IMR-90 (cell line): ENCODE measurements around the gene KITLG. TPM values are rescaled to one million over a fixed set of nuclear protein-coding genes. Genes with fewer than 3 reads are reported as not detected.

Experiments
- ATAC-seq: fragments of 200-7000 bp; cut with Tn5 transposase; 2 replicates; pipeline ENCODE4 v1.9.1; 2020; ENCODE audit warnings: low read depth, mild to moderate bottlenecking, moderate library complexity
- BruUV-seq: library from RNA; stranded (reverse); fragments of 400-500 nt; replicated peaks from 2 replicates; lab custom pipeline; 2021; lab: Mats Ljungman, UMichigan
- CTCF ChIA-PET: fragments of 300-600 bp; formaldehyde crosslinking; extraction: SDS; loops from one replicate; lab custom pipeline; 2021; ENCODE audit warnings: antibody characterized with exemption; lab: Yijun Ruan, JAX
- POLR2A ChIA-PET: fragments of 300-600 bp; sonication (Branson Sonifier 250); formaldehyde crosslinking; loops from one replicate; lab custom pipeline; 2022; ENCODE audit warnings: antibody characterized with exemption; ENCODE audit not compliant: unreplicated experiment; lab: Charles Lee
- DNase-seq: peaks from one replicate; pipeline ENCODE4 v3.0.0; 2013
- H2AFZ ChIP-seq: replicated peaks from 2 replicates; pipeline ENCODE3; 2013; ENCODE audit warnings: low read length, mild to moderate bottlenecking; ENCODE audit not compliant: poor library complexity
- H2AK5ac ChIP-seq: 2 replicates; pipeline ENCODE4 v1.6.1; 2013; ENCODE audit warnings: low read depth, low read length, inconsistent platforms
- H2AK9ac ChIP-seq: replicated peaks from 2 replicates; pipeline ENCODE3; 2013; ENCODE audit warnings: mild to moderate bottlenecking, low read depth, low read length, moderate library complexity; ENCODE audit not compliant: poor library complexity
- H2BK120ac ChIP-seq: 2 replicates; pipeline ENCODE4 v1.6.1; 2013; ENCODE audit warnings: low read depth, low read length, inconsistent platforms
- H2BK15ac ChIP-seq: 3 replicates; pipeline ENCODE4 v1.6.1; 2013; ENCODE audit warnings: low read depth, low read length, inconsistent platforms
- H2BK20ac ChIP-seq: 2 replicates; pipeline ENCODE4 v1.6.1; 2013; ENCODE audit warnings: low read depth, mild to moderate bottlenecking, inconsistent platforms, low read length, moderate library complexity
- H2BK5ac ChIP-seq: 2 replicates; pipeline ENCODE4 v1.6.1; 2013; ENCODE audit warnings: mild to moderate bottlenecking, low read depth, low read length, inconsistent platforms; ENCODE audit not compliant: poor library complexity, severe bottlenecking
- H3K14ac ChIP-seq: replicated peaks from 2 replicates; pipeline ENCODE4 v1.6.1; 2013; ENCODE audit warnings: low read depth, low read length, inconsistent platforms
- H3K18ac ChIP-seq: 2 replicates; pipeline ENCODE4 v1.6.1; 2013; ENCODE audit warnings: low read depth, low read length, control low read depth
- H3K23ac ChIP-seq: 2 replicates; pipeline ENCODE4 v1.6.1; 2013; ENCODE audit warnings: low read depth, low read length, inconsistent platforms
- H3K27ac ChIP-seq: 2 replicates; pipeline ENCODE4 v1.5.1; 2013; ENCODE audit warnings: mild to moderate bottlenecking, control low read depth, low read length; ENCODE audit not compliant: insufficient read depth
- H3K27me3 ChIP-seq: 2 replicates; pipeline ENCODE4 v1.6.1; 2013; ENCODE audit warnings: low read length; ENCODE audit not compliant: control insufficient read depth, insufficient read depth
- H3K36me3 ChIP-seq: 2 replicates; pipeline ENCODE4 v1.6.1; 2013; ENCODE audit warnings: low read length, mixed read lengths; ENCODE audit not compliant: control insufficient read depth, insufficient read depth
- H3K4ac ChIP-seq: 2 replicates; pipeline ENCODE4 v1.6.1; 2013; ENCODE audit warnings: low read depth, low read length, inconsistent platforms
- H3K4me1 ChIP-seq: 2 replicates; pipeline ENCODE4 v1.6.1; 2013; ENCODE audit warnings: low read length, mixed read lengths; ENCODE audit not compliant: control insufficient read depth, insufficient read depth
- H3K4me2 ChIP-seq: 2 replicates; pipeline ENCODE4 v1.6.1; 2013; ENCODE audit warnings: low read depth, mild to moderate bottlenecking, control low read depth, low read length, moderate library complexity
- H3K4me3 ChIP-seq: 2 replicates; pipeline ENCODE4 v1.5.1; 2013; ENCODE audit warnings: low read depth, mild to moderate bottlenecking, control low read depth, low read length, moderate library complexity; ENCODE audit not compliant: insufficient read depth
- H3K56ac ChIP-seq: 2 replicates; pipeline ENCODE4 v1.6.1; 2013; ENCODE audit warnings: low read length, inconsistent platforms; ENCODE audit not compliant: insufficient read depth; ENCODE audit errors: extremely low read depth
- H3K79me1 ChIP-seq, 2 experiments: 2 replicates each; pipeline ENCODE4 v1.6.1; 2013; ENCODE audit warnings: low read length in 2 of 2, inconsistent platforms in 1 of 2, low read depth in 1 of 2
- H3K9ac ChIP-seq: 2 replicates; pipeline ENCODE4 v1.6.1; 2013; ENCODE audit warnings: low read depth, low read length, control low read depth
- H3K9me1 ChIP-seq: 2 replicates; pipeline ENCODE4 v1.6.1; 2013; ENCODE audit warnings: low read length, inconsistent platforms; ENCODE audit not compliant: insufficient read depth
- H3K9me3 ChIP-seq: 2 replicates; pipeline ENCODE4 v1.6.1; 2013; ENCODE audit warnings: low read length; ENCODE audit not compliant: control insufficient read depth, insufficient read depth
- H4K20me1 ChIP-seq: 2 replicates; pipeline ENCODE4 v1.6.1; 2013; ENCODE audit warnings: low read length, inconsistent platforms; ENCODE audit not compliant: insufficient read depth
- H4K5ac ChIP-seq: 2 replicates; pipeline ENCODE4 v1.6.1; 2013; ENCODE audit warnings: mild to moderate bottlenecking, low read depth, low read length, control low read depth
- H4K8ac ChIP-seq, 2 experiments: 2 replicates each; pipeline ENCODE4 v1.6.1; 2013; ENCODE audit warnings: low read depth in 2 of 2, low read length in 2 of 2, control low read depth in 1 of 2, inconsistent platforms in 1 of 2
- H4K91ac ChIP-seq: 2 replicates; pipeline ENCODE4 v1.6.1; 2013; ENCODE audit warnings: low read depth, low read length, inconsistent platforms; ENCODE audit not compliant: insufficient read depth
- BHLHE40 ChIP-seq: fragments of 150-350 bp; IDR thresholded peaks from 2 replicates; pipeline ENCODE4 v1.6.1; 2016; ENCODE audit warnings: mild to moderate bottlenecking, low read depth, low read length
- CEBPB ChIP-seq: IDR thresholded peaks from 2 replicates; pipeline ENCODE4 v1.6.1; 2012; ENCODE audit warnings: low read depth, low read length, improper control_type of control experiment
- CHD1 ChIP-seq: IDR thresholded peaks from 2 replicates; pipeline ENCODE4 v1.6.1; 2012; ENCODE audit warnings: low read depth, low read length, improper control_type of control experiment
- CTCF ChIP-seq: conservative IDR thresholded peaks from 2 replicates; pipeline ENCODE4 v1.5.1; 2012; ENCODE audit warnings: mild to moderate bottlenecking, low read depth, low read length, improper control_type of control experiment
- ELK1 ChIP-seq: fragments of 150-350 bp; IDR thresholded peaks from 2 replicates; pipeline ENCODE4 v1.6.1; 2016; ENCODE audit warnings: low read depth, mild to moderate bottlenecking, low read length, moderate library complexity, borderline replicate concordance
- FOS ChIP-seq: fragments of 150-350 bp; IDR thresholded peaks from 2 replicates; pipeline ENCODE4 v1.6.1; 2016; ENCODE audit warnings: low read depth, low read length
- MAFK ChIP-seq: IDR thresholded peaks from 2 replicates; pipeline ENCODE4 v1.6.1; 2012; ENCODE audit warnings: low read depth, low read length, improper control_type of control experiment
- MAZ ChIP-seq: IDR thresholded peaks from 2 replicates; pipeline ENCODE4 v1.6.1; 2012; ENCODE audit warnings: low read depth, mild to moderate bottlenecking, low read length, improper control_type of control experiment, moderate library complexity, borderline replicate concordance
- MXI1 ChIP-seq: IDR thresholded peaks from 2 replicates; pipeline ENCODE4 v1.6.1; 2012; ENCODE audit warnings: low read depth, mild to moderate bottlenecking, low read length, moderate library complexity, borderline replicate concordance
- NFE2L2 ChIP-seq: fragments of 150-350 bp; IDR thresholded peaks from 2 replicates; pipeline ENCODE4 v1.6.1; 2016; ENCODE audit warnings: low read depth, mild to moderate bottlenecking, low read length
- POLR2A ChIP-seq: IDR thresholded peaks from 2 replicates; pipeline ENCODE4 v1.6.1; 2012; ENCODE audit warnings: mild to moderate bottlenecking, low read depth, low read length
- RAD21 ChIP-seq: IDR thresholded peaks from 2 replicates; pipeline ENCODE4 v1.6.1; 2012; ENCODE audit warnings: low read length, improper control_type of control experiment
- RCOR1 ChIP-seq: IDR thresholded peaks from 2 replicates; pipeline ENCODE4 v1.6.1; 2012; ENCODE audit warnings: mild to moderate bottlenecking, low read length, improper control_type of control experiment; ENCODE audit not compliant: insufficient replicate concordance
- RFX5 ChIP-seq: IDR thresholded peaks from 2 replicates; pipeline ENCODE4 v1.8.0; 2012; ENCODE audit warnings: low read depth, mild to moderate bottlenecking, low read length, moderate library complexity
- SMC3 ChIP-seq: fragments of 150-350 bp; IDR thresholded peaks from 2 replicates; pipeline ENCODE4 v1.6.1; 2016; ENCODE audit warnings: low read depth, mild to moderate bottlenecking, antibody characterized with exemption, low read length, moderate library complexity
- USF2 ChIP-seq: fragments of 150-350 bp; IDR thresholded peaks from 2 replicates; pipeline ENCODE4 v1.6.1; 2017; ENCODE audit warnings: mild to moderate bottlenecking, antibody characterized with exemption, low read length, low read depth
- WGBS, 2 experiments: methylation state at CpG; one replicate each; pipeline versions ENCODE4 v1.1.5 to v1.1.7; 2013; ENCODE audit warnings: missing lambda C conversion rate in 2 of 2; ENCODE audit not compliant: insufficient read length in 1 of 2; ENCODE audit errors: extremely low coverage in 2 of 2; 5-methylcytosine and 5-hydroxymethylcytosine counted together
- dilution Hi-C: fragments of 300-500 bp; cut with HindIII; formaldehyde crosslinking; loops from one replicate; pipeline ENCODE4 v1.14.3; 2018; ENCODE audit warnings: low sequenced_read_pairs; ENCODE audit not compliant: unreplicated experiment
- in situ Hi-C: fragments of 300-500 bp; cut with MboI; formaldehyde crosslinking; loops from 3 replicates; pipeline ENCODE4 v1.14.3; 2019; ENCODE audit warnings: low sequenced_read_pairs, inconsistent platforms, mixed read lengths
- intact Hi-C: fragments of 100-400 bp; cut with micrococcal nuclease; formaldehyde crosslinking; loops from 2 replicates; pipeline ENCODE4 v1.10.0; 2022
- polyA plus RNA-seq, 3 experiments: library from polyadenylated mRNA; depleted of rRNA; stranded (reverse); fragments of >200 nt; gene quantifications; 2 replicates each; pipeline ENCODE4 v1.2.3, GENCODE V29; 2012; ENCODE audit warnings: low replicate concordance in 1 of 3
- total RNA-seq: library from RNA; depleted of rRNA; stranded (reverse); fragments of >200 nt; gene quantifications from 2 replicates; pipeline ENCODE4 v1.2.3, GENCODE V29; 2012

KITLG gene
- total and polyA plus RNA-seq, 2 of the 4 experiments (the other 2 are of a cell fraction), result 14.5 to 87.5 TPM

- no TSS peak for BruUV-seq
- DNase-seq (no peak), ATAC-seq (no peak)
- Histone ChIP-seq H3K9me1 (peaks cover 10% of the 10 kb centered on the region), H2BK15ac (no peak overlapping the region; the same call in 2 of the 3 replicates), H2BK5ac (no peak overlapping the region), H3K9me3 (no peaks in the 10 kb centered on the region), H3K56ac (no peak overlapping the region), H4K5ac (no peak overlapping the region), H3K18ac (no peak overlapping the region), H3K36me3 (no peaks in the 10 kb centered on the region; the same call in 1 of the 2 replicates), H4K91ac (no peak overlapping the region), H3K27ac (no peak overlapping the region), H2BK120ac (no peak overlapping the region), H4K20me1 (no peaks in the 10 kb centered on the region), H3K27me3 (no peaks in the 10 kb centered on the region), H2BK20ac (no peak overlapping the region), H3K23ac (no peak overlapping the region), H3K9ac (no peak overlapping the region), H3K79me1 (peaks cover 22 to 62% of the 10 kb centered on the region in 2 experiments), H3K4ac (no peak overlapping the region), H3K4me3 (no peak overlapping the region), H2AK9ac (no peak overlapping the region), H3K4me2 (no peak overlapping the region), H2AK5ac (no peak overlapping the region), H2AFZ (no peak overlapping the region), H3K4me1 (peaks cover 10% of the 10 kb centered on the region), H3K14ac (no peak overlapping the region), H4K8ac (no peak overlapping the region)
- TF ChIP-seq FOS, result no peak
- TF ChIP-seq CTCF, result no peak
- no peak for TF ChIP-seq BHLHE40
- TF ChIP-seq RCOR1, result no peak
- no peak for TF ChIP-seq MXI1
- TF ChIP-seq RAD21, result no peak
- TF ChIP-seq ELK1, result no peak
- no peak for TF ChIP-seq RFX5
- TF ChIP-seq MAZ, result no peak
- TF ChIP-seq MAFK, result no peak
- TF ChIP-seq SMC3, result no peak
- TF ChIP-seq CHD1, result no peak
- no peak for TF ChIP-seq POLR2A
- TF ChIP-seq NFE2L2, result no peak
- TF ChIP-seq CEBPB, result no peak
- no peak for TF ChIP-seq USF2
- ChIA-PET POLR2A (no interaction called here), CTCF (no interaction called here)
- WGBS, 2 experiments, result no CpG with 5 or more reads among the region's 2 CpGs
- dilution Hi-C loops (no loop called here), intact Hi-C loops (no loop called here), in situ Hi-C loops (no loop called here)
Measured at GRCh38 chr12:88562151-88562550, 18.1 kb downstream of the KITLG start.
